KBM-7 (cell line): ENCODE data around the gene TCEA3.
A peak's percentile ranks its signal among the peaks of the same experiment; 100 is the strongest.

Experiments
- DNase-seq: peaks from one replicate; pipeline ENCODE4 v3.0.0-alpha.2; 2015
- in situ Hi-C: fragments of 300-500 bp; cut with MboI; formaldehyde crosslinking; loops from 2 replicates; pipeline ENCODE4 v1.14.3; 2020; ENCODE audit warnings: low sequenced_read_pairs, low pct_unique_long_range_greater_than_20kb, mixed read lengths

TCEA3 gene

DNA sequence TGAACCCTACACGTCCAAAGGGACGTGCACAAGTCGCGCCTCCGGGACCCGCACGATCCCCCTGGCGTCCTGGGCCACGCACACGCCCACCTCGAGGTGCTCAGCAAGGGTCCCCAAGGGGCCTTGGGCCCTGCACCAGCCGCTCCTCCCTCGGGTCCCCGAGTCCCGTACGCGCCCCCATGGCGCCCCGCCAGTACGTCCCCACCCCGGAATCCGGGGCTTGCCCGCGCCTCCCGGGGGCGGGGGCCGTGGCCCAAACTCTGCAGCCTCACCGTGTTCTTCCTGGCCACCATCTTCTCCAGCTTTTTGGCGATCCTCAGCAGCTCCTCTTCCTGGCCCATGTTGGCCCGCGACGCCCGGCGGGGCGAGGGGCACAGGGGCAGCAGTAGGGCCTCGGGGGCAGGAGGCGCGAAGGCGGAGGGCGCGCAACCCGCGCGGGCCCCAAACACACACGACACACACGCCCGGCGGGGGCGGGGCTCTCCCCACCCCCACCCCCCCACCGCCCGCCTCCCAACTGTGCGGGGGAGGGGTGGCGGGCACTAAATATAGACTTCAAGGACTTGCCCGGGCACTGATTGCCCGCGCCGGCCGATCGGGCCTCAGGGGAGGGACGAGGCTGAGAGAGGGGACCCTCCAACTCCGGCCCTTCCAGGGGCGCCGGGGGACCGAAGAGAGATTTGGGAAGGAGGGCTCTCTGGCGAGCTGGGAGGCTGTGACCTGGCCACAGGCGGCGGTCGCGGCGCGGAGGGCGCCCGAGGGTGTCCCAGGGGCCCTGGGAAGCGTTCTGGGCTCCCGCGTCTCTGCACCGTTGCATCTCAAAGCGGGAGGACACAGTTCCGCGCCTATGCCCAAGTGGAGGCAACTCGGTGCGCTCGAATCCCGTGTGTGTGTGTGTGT is at the start of gene TCEA3:
TSS of gene TCEA3 (minus strand) at position 456 of the 900 bp plus-strand sequence. CDS start at position 341, 115 bp downstream.
- in situ Hi-C loops, result no loop called here
- no peak for DNase-seq

DNA sequence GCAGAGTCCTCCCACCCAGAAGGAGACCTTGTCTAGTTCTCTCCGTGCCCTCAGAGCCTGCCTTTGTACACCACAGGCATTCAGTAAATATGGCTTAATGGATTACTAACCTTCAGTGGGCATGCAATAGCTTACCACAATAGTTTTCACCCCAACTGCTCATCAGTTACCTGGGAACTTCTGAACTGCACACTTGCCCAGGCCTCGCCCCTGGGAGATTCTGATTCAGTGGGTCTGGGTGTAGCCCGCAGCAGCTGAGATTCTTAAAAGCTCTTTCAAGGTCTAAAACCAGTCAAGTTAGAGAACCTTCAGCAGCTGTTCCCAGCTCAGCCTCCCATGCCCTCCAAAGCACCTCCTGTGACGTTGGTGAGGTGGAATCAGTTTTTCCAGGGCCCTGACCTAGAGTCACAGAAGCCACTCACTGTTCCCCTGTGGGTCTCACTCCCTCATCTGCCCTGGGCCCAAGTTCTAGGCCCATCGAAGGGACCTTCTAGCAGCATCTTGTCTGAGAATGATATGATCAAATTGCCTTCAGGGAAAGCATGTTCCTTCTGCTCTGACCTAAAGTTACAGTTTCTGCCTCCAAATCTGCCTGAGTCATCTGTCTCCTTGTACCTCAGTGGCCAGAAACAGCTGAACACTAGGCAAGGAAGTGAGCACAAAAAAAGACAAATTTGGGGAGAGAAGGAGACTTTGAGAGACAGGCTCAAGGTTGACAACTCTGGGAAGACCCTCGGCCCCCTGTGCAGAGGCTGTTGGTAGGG is 48.7 kb upstream of the TCEA3 start:
- in situ Hi-C loops, result no loop called here
- no peak for DNase-seq

DNA sequence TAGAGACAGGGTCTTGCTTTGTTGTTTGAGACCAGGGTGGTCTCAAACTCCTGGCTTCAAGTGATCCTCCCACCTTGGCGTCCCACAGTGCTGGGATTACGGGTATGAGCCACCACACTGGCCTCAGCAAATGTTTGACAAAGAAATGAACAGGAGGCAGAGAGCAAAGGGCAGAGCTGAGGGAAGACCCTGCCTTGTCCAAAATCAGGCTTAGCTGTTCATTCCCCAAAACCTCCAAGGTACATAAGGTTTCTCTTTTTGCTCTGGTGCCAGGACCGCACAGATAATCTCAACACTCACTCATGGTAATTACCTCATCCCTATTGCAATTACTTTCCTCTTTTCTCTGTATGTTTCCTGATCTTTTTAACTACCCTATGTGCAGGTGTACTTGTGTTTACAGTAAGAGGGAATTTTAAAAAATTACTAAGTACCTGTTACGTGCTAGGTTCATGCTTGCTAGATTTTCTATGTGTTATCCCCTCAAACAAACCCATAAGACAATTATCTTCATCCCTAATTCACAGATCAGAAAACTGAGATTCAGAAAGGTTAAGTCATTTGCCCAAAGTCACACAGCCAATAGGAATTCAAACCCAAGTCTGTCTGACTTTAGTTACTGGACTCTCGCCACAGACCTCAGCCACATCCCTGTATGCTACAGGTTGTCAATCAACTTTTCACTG is 47.9 kb upstream of the TCEA3 start:
- in situ Hi-C loops, result no loop called here
- DNase-seq, result no peak

DNA sequence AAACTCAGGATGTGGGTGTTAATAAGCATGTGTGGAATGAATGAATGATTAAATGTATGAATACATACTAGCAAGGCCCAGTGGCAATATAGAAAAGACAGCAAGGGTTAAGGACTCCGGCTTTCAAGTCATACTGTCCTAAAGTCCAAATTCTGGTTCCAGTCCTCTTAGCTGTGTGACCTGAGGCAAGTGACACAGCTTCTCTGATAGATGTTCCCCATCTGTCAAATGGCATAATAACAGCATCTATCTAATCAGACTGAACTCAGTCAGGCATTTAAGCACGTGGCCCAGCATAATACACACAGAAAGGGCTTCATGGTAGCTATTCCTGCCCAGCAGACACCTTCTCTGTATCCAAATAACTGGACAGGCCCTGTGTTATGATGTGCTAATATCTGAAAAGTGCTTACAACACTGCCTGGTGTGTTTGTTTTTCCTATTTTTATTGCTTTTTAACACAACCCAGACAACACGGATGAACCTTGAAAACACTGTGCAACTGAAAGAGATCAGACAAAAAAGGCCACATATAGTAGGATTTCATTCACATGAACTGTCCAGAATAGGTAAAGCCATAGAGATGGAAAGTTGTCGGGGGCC is 47.0 kb upstream of the TCEA3 start:
- in situ Hi-C loops, result no loop called here
- no peak for DNase-seq

DNA sequence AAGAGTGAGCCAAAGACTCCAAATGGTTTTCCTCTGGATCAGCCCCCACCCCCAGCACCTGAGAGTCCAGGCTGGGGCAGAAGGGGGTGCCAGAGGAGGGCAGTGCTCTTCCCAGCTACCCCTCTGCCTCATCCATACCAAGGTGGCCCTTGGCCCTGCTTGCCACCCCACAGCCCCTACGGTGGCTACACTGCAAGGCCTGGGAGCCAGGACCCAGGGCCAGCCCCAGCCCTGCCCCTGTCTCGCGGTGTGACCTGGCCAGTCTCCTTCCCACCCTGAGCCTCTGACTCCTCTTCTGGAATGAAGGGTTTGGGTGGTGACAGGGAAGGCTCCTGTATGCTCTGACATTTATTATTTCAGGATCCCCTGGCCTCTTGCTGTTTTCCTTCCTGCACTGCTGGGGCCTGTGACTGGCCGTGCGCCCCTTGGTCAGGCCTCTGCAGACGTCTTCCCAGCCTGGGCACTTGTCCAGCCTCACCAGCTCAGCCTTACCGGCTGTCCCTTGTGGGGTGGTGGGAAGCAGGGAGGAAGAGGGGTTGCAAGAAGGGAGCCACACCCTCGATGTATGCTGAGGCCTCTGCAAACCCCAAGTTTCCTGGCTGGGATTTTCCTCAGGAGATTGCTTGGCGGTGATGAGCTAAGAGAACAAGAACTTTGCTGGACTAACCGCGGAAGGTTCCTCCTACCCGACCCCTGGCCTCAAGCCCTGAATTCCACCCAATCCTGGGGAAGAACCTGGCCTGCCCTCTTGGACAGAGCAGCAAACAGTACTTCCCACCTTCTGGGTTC is 45.9 kb upstream of the TCEA3 start:
- in situ Hi-C loops, result no loop called here
- no peak for DNase-seq

DNA sequence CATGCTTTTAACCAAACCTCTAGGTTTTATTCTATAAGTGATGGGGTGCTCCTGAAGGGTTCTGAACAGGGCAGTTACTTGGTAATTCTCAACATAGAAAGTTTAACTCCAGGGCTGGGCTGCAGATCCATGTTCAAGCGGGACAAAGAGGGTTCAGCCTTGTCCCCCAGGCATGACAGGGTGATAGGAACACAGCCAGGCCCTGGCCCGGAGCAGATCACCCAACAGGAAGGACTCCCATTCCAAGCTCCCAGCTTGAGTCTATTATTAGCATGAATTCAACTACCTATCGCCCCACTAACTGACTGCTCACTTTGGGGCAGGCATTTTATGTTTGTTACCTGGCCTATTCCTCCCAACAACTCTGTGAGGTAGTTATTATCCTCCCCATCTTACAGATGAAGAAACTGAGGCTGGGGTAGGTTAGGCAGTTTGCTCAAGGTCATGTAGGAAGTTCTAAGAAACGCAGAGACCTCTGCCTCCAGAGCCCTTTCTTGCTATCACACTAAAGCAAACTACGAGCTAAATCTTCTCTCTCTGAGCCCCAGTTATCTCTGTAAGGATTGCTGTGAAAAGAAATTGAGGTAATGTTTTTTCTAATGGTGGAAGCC is 44.9 kb upstream of the TCEA3 start:
- in situ Hi-C loops, result no loop called here
- no peak for DNase-seq

DNA sequence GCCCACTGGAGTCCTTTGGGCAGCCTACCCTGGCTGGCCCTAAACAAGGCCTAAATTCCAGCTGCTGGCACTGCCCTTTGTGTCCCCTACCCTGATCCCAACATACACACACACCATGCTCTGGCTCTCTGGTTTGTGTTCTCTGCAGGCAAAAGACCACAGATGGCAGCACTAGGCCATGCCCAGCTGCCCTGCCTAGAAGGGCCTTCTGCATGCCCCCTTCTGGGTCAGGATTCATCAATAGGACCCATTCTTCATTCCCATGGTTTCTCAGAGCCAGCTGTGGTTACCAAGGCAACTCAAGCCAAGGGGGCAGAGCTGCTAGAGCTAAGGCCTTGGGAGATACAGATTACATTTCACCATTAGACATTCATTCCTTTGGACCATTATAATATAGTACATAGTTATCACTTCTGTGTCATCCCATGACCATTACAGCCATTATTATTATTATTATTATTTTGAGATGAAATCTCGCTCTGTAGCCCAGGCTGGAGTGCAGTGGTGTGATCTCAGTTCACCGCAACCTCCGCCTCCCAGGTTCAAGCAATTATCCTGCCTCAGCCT is 42.0 kb upstream of the TCEA3 start:
- in situ Hi-C loops, result no loop called here
- no peak for DNase-seq

DNA sequence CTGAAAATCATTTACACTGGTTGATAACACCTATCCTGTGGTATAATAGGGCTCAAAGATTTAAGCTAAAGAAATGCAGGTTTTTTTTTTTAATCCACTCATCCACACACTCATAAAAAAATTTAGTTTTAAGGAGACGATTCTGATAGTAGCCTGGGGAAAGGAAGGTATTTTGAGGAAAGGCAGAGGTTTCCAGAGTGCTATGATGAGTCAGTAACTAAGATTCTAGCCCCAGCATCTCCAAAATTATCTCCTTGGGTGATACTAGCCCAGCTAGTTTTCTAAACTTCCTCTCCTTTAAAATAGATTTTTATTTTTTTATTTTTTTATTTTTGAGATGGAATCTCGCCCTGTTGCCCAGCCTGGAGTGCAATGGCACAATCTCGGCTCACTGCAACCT is 38.7 kb upstream of the TCEA3 start:
- no peak for DNase-seq
- in situ Hi-C loops, result no loop called here

DNA sequence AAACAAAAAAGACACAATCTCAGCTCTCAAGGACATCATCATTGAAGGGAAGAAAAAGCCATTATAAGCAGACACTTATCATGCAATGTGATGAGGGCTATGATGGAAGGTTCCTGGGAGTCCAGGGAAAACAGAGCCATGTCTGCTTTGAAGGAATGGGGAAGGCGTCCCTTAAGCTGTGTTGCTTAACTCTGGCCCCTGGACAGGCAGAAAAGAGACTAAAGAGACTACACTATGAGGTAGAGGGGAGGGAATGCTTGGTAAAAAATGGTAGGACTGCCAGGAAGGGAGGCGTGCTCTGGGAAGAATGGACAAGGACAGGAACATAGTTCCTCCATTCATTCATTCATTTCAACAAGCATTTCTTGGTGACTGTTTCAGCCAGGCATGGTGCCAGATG is 38.2 kb upstream of the TCEA3 start:
- in situ Hi-C loops, result no loop called here
- DNase-seq, result no peak

DNA sequence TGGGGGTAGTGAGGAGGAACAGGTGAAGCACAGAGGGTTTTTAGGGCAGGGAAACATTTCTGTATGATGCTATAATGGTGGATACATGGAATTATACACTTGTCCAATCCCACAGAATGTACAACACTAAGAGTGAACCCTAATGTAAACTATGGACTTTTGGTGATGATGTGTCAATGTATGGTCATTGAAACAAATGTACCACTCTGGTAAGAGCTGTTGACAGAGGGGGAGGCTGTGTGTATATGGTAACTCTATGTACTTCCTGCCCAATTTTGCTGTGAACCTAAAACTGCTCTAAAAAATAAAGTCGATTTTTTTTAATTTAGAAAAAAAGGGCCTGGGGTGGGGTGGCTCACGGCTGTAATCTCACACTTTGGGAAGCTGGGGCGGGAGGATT is 36.5 kb upstream of the TCEA3 start:
- no peak for DNase-seq
- in situ Hi-C loops, result no loop called here

DNA sequence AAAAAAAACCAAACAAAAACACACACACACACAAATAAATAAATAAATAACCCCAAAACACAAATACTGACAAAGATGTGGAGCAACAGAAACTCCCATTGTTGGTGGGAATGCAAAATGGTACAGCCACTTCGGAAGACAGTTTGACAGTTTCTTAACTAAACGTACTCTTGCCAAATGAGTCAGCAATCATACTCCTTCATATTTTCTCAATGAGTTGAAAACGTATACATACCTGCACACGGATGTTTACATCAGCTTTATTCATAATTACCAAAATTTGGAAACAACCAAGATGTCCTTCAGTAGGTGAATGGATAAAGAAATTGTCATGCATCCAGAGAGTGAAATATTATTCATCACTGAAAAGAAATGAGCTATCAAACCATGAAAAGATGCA is 36.0 kb upstream of the TCEA3 start:
- no peak for DNase-seq
- in situ Hi-C loops, result no loop called here

DNA sequence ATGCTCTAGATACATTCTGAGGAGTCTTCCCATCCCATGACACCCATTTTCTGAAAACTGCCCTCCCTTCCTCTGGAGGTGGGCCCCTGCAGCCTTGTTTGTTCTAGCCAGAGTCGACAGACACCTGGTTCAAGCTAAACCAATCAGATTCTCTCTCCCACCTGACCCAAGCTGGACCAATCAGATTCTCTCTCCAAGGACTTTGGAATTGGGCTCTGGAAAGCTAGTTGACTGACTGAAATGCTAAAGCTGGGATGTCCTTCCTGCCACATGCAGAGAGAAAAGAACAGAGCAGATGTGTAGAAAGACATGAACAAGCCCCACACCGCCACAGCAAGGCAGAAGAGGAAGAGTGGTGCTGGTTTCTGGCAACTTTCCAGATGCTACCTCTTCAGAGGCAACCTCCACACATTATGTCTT is 34.8 kb upstream of the TCEA3 start:
- peak; percentile 14 for DNase-seq
- in situ Hi-C loops, result no loop called here

DNA sequence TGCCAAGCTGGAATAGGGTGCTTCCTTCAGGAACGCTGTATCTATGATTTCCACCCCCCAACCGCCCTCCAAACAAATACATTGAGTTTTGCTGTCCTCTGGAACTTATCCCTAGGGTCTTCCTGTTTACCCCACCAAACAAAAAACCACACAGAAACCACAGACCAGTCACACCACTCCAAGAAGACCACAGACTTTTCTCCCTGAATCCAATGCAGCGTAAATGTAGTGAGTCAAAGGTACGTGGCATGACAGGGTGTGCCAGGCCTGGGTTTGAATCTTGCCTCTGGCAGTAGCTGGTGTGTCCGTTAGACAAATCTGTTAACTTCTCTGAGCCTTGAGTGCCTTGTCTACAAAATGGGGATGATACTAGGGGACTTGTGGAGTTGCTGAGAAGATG is 31.7 kb upstream of the TCEA3 start:
- DNase-seq, result no peak
- in situ Hi-C loops, result no loop called here

DNA sequence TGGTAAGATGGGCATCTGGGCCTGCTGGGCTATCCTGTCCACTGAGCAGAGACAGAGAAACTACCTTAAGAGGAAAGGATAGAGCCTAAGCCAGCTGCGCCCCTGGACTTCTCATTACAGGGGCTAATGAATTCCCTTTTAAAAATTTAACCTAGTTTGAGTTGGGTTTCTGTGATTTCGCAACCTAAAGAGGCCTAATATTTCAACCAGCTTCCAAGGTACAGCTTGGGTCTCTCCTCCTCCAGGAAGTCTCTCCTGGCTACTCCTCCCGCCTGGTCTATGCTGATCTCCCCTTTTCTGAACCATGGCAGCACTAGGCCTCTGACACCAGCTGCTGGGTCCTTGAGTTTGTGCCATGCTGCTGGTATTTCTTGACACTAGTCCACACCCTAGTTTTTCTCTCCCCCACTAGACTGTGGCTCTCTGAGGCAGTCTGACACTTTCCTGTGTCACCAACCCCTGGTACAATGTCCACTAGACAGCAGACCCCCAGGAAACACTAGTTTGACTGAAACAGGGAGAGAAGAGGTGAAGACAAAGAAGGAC is 29.0 kb upstream of the TCEA3 start:
- in situ Hi-C loops, result no loop called here

DNA sequence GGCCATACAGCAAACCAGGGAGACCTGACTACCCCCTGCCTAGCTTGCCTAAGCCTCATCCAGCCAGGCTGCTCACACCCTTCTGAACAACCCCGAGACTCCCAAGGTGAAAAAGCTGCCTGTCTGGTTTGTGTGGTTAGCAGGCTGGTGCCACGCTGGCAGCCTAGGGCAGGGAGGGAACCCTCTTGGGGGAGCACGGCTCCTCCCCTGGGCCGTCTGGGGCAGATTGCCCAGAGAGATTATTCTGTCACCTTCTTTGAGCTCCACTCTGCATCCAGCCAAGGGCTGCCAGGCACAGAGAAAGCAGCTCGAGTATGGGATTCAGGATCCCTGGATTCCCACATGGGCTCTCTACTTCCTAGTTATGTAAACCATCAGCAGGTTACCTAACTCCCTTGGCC is 27.5 kb upstream of the TCEA3 start:
- peak; percentile 18 for DNase-seq

More for the DNA sequence above, 29.0 kb upstream of the TCEA3 start:
- no peak for DNase-seq

DNA sequence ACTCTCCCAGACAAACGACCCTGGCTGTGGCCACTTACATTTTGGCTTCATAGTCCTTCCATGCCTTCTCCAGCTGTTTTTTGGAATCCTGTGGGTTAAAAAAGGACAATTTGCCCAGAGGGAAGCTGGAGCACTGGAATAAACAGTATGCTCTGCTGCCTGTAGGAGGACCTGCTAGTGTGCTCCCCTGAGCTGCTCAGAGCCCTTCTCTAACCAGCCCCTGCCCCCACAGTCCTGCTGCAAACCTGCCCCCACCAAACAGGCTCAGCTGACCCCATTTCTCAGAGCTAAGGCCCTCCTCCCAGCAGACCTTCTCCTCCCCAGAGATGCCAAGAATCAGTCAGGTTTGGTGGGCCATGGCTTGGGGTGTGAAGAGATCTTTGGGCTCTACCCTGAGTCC is 26.9 kb upstream of the TCEA3 start:
- in situ Hi-C loops, result no loop called here
- DNase-seq, result no peak

More for the DNA sequence above, 27.5 kb upstream of the TCEA3 start:
- in situ Hi-C loops, result no loop called here

DNA sequence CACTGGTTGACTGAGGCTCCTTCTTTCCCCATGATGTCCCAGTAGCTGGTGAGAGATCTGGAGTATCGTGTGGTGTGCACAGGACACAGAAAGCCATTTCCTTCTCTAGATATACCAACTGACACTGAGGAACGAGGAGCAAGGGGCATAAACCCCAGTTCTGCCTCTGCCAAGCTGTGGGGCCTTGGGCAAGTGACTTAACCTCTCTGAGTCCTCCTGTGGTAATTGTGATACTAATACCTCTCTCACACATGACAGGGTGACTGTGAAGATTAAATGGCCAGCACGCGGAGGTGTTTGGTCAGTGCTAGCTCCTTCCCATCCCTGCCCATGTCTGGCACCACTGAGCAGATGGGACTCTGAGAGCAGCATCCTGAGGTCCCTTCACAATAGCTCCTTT is 26.3 kb upstream of the TCEA3 start:
- in situ Hi-C loops, result no loop called here

DNA sequence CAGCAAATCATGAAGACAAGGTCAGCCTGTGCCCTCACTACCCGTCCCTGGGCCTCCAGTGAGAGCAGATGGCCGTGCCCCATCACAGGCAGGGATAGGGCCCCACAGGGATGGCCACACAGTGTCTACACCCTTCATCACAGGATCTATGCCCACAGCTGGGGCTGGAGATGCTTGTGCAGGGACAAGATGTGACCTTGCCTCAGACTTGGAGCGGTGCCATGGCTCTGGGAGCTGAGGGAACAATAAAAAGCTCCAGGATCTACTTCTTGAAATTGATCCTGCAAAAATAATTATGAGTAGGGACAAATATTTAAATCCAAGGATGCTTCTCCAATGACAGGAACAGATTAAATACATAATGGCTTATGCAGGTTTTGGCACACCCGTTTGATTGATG is 25.4 kb upstream of the TCEA3 start:
- in situ Hi-C loops, result no loop called here
- no peak for DNase-seq

More for the DNA sequence above, 26.3 kb upstream of the TCEA3 start:
- no peak for DNase-seq
